Germinal center (tissue), 1 donor: ENCODE results near the gene SYNPO2.
"Not testable (repeated sequence)": the region's sequence is repeated elsewhere in the genome, so short reads cannot be mapped to it uniquely, and the experiment has no call there.

Experiments used
- DNase-seq: peaks from one replicate; pipeline ENCODE4 v3.0.0; 2012; ENCODE audit warnings: mixed read lengths, low spot score

SYNPO2 gene

GRCh38 chr4:118976193-118976560, 87.5 kb downstream of the SYNPO2 start:
- DNase-seq, result not testable (repeated sequence)

- not testable (repeated sequence) for DNase-seq
These were observed 88.4 kb downstream of the SYNPO2 start for GRCh38 chr4:118977100-118977499.

GRCh38 chr4:118979712-118980111, 91.1 kb downstream of the SYNPO2 start:
- DNase-seq, result no peak

GRCh38 chr4:118981171-118981838, 92.7 kb downstream of the SYNPO2 start:
- no peak for DNase-seq

- DNase-seq, result peak; percentile 59
These were observed 93.3 kb downstream of the SYNPO2 start for GRCh38 chr4:118981839-118982381.

- no peak for DNase-seq
These were observed 94.6 kb downstream of the SYNPO2 start for GRCh38 chr4:118983293-118983692.

GRCh38 chr4:118983831-118984230, 95.2 kb downstream of the SYNPO2 start:
- no peak for DNase-seq

GRCh38 chr4:118985170-118986000, 96.7 kb downstream of the SYNPO2 start:
- DNase-seq, result no peak

GRCh38 chr4:118987959-118988634, 99.4 kb downstream of the SYNPO2 start:
- DNase-seq, result no peak

GRCh38 chr4:118988635-118988972, 100.0 kb downstream of the SYNPO2 start:
- no peak for DNase-seq

- DNase-seq, result no peak
These were observed 100.7 kb downstream of the SYNPO2 start for GRCh38 chr4:118989098-118990080.

- DNase-seq, result peak; percentile 46
These were observed 103.0 kb downstream of the SYNPO2 start for GRCh38 chr4:118991686-118992085.

- no peak for DNase-seq
These were observed 103.5 kb downstream of the SYNPO2 start for GRCh38 chr4:118992149-118992548.

- no peak for DNase-seq
These were observed 104.7 kb downstream of the SYNPO2 start for GRCh38 chr4:118993333-118993732.

GRCh38 chr4:118994030-118994429, 105.4 kb downstream of the SYNPO2 start:
- no peak for DNase-seq

- no peak for DNase-seq
These were observed 107.2 kb downstream of the SYNPO2 start for GRCh38 chr4:118995693-118996391.

- no peak for DNase-seq
These were observed 108.9 kb downstream of the SYNPO2 start for GRCh38 chr4:118997601-118998000.

GRCh38 chr4:118999919-119000318, 111.3 kb downstream of the SYNPO2 start:
- DNase-seq, result no peak

- no peak for DNase-seq
These were observed 111.7 kb downstream of the SYNPO2 start for GRCh38 chr4:119000400-119000799.

- no peak for DNase-seq
These were observed 113.8 kb downstream of the SYNPO2 start for GRCh38 chr4:119002476-119002875.

GRCh38 chr4:119003001-119003400, 114.3 kb downstream of the SYNPO2 start:
- DNase-seq, result not testable (repeated sequence)
